ENCODE measurements around the gene TRAK2. TPM values are rescaled to one million over a fixed set of nuclear protein-coding genes. Genes with fewer than 3 reads are reported as not detected.

The TRAK2 gene
- total and polyA plus RNA-seq, 11 donors = 41.2 to 201 (median 145) TPM

GRCh38 chr2:201363857-201364560 is 87.2 kb downstream of the TRAK2 start:
- intact Hi-C loops (cut with DNase I) = loop anchor here (1.0 to 10.0 kb wide), 5 partner anchors 127 to 459 kb away; no protein-coding TSS in a partner anchor
- H3K27ac ChIP-seq = no peak overlapping the region
- peaks cover 0 to 56% (median 19%) of the 10 kb centered on the region in 9 donors for H3K36me3 ChIP-seq
- peaks cover 0 to 10% (median 0%) of the 10 kb centered on the region in 12 donors for H3K4me1 ChIP-seq
- no peaks in the 10 kb centered on the region for H3K27me3 ChIP-seq
- ATAC-seq (peak in 3 of 4 donors; percentile 62 to 65 (median 64)), DNase-seq (no peak)
- WGBS, 4 donors = 83 to 91% (median 91%) methylated on average over 2 of the region's 2 CpGs
- H3K9me3 ChIP-seq = peaks cover 0 to 30% (median 2%) of the 10 kb centered on the region in 12 donors
- no peak for TF ChIP-seq POLR2A (IDR thresholded peaks at IDR 0.05)
- peak; percentile 64 to 85 (median 78) for TF ChIP-seq CTCF (IDR thresholded peaks at IDR 0.05)
- no peak overlapping the region for H3K4me3 ChIP-seq

DNA sequence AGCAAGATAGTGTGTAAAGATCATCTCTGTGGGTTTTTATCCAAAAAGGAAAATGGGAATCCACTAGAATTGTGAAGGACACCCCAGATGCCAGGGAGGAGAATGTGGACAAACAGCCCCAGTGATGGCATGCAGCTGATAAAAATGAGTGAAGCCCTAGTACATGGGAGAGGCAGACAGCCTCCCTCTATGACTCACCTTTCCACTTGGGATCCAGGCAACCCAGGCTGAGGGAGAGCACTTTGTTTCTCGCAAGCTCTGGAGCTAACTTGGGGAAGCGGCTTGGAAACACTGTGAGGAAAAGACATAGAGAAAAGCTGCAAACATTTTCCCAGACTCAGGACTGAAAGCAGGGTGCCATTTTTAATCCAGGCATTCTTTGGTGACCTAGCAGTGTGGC is 88.9 kb downstream of the TRAK2 start:
- Histone ChIP-seq H3K4me1 (peaks cover 0 to 15% (median 4%) of the 10 kb centered on the region in 12 donors), H3K9me3 (peaks cover 0 to 15% (median 2%) of the 10 kb centered on the region in 12 donors), H3K36me3 (peaks cover 0 to 49% (median 23%) of the 10 kb centered on the region in 9 donors), H3K27me3 (no peaks in the 10 kb centered on the region), H3K4me3 (no peak overlapping the region), H3K27ac (no peak overlapping the region)
- WGBS, 4 donors = 96 to 100% (median 97%) methylated on average over 2 of the region's 2 CpGs
- ATAC-seq (peak in 2 of 4 donors; percentile 14 to 35), DNase-seq (no peak)
- intact Hi-C loops (cut with DNase I) = loop anchor here in 9 of 10 donors (2.0 to 10.0 kb wide), 4 partner anchors 125 to 458 kb away; no protein-coding TSS in a partner anchor
- TF ChIP-seq CTCF (IDR thresholded peaks at IDR 0.05) (no peak), POLR2A (IDR thresholded peaks at IDR 0.05) (no peak)

- H3K27ac ChIP-seq = no peak overlapping the region
- H3K9me3 ChIP-seq = peaks cover 0 to 7% (median 0%) of the 10 kb centered on the region in 12 donors
- no peaks in the 10 kb centered on the region for H3K27me3 ChIP-seq
- H3K4me3 ChIP-seq = no peak overlapping the region
- ATAC-seq (no peak), DNase-seq (no peak)
- TF ChIP-seq CTCF (IDR thresholded peaks at IDR 0.05) = no peak
- no peak for TF ChIP-seq POLR2A (IDR thresholded peaks at IDR 0.05)
- peaks cover 0 to 49% (median 23%) of the 10 kb centered on the region in 9 donors for H3K36me3 ChIP-seq
- whole genome bisulfite sequencing, 4 donors = 94 to 97% (median 95%) methylated on average over 2 of the region's 2 CpGs
- peaks cover 0 to 23% (median 8%) of the 10 kb centered on the region in 12 donors for H3K4me1 ChIP-seq
- intact Hi-C loops (cut with DNase I) = loop anchor here in 8 of 10 donors (5.0 to 10.0 kb wide), 3 partner anchors 124 to 456 kb away; no protein-coding TSS in a partner anchor
Observed at GRCh38 chr2:201361078-201361733, 90.1 kb downstream of the TRAK2 start.

GRCh38 chr2:201360256-201360655 is 91.0 kb downstream of the TRAK2 start:
- intact Hi-C loops (cut with DNase I) = loop anchor here in 8 of 10 donors (5.0 to 10.0 kb wide), 3 partner anchors 123 to 455 kb away; no protein-coding TSS in a partner anchor
- WGBS, 4 donors = 71 to 77% (median 74%) methylated on average over 4 of the region's 4 CpGs
- no peak for ATAC-seq
- Histone ChIP-seq H3K4me3 (no peak overlapping the region), H3K27me3 (no peaks in the 10 kb centered on the region), H3K4me1 (peaks cover 0 to 24% (median 8%) of the 10 kb centered on the region in 12 donors), H3K9me3 (peaks cover 0 to 7% (median 0%) of the 10 kb centered on the region in 12 donors), H3K27ac (no peak overlapping the region), H3K36me3 (peaks cover 0 to 47% (median 23%) of the 10 kb centered on the region in 9 donors)
- no peak for DNase-seq
- TF ChIP-seq POLR2A (IDR thresholded peaks at IDR 0.05) = no peak
- no peak for TF ChIP-seq CTCF (IDR thresholded peaks at IDR 0.05)

Measured in heart left ventricle (tissue), 16 donors.